MG63 (cell line): ENCODE results near the gene SLC12A7. TPM values are rescaled to one million over a fixed set of nuclear protein-coding genes. Genes with fewer than 3 reads are reported as not detected.
"Not testable (repeated sequence)": the region's sequence is repeated elsewhere in the genome, so short reads cannot be mapped to it uniquely, and the experiment has no call there.

Experiments
- DNase-seq: peaks from one replicate; pipeline ENCODE4 v3.0.0-alpha.2; 2020
- H3K27me3 ChIP-seq: fragments of 250-450 bp; sonication (Bioruptor Pico); 2 replicates; pipeline ENCODE4 v1.5.1; 2020; ENCODE audit warnings: mild to moderate bottlenecking, moderate library complexity
- H3K36me3 ChIP-seq: fragments of 250-450 bp; sonication (Bioruptor Pico); 2 replicates; pipeline ENCODE4 v1.5.1; 2020; ENCODE audit warnings: mild to moderate bottlenecking, moderate library complexity
- H3K4me3 ChIP-seq: fragments of 250-450 bp; sonication (Bioruptor Pico); 2 replicates; pipeline ENCODE4 v1.5.1; 2020; ENCODE audit warnings: mild to moderate bottlenecking, moderate library complexity
- H3K9me3 ChIP-seq: fragments of 250-450 bp; sonication (Bioruptor Pico); 2 replicates; pipeline ENCODE4 v1.5.1; 2020; ENCODE audit warnings: mild to moderate bottlenecking, moderate library complexity
- total RNA-seq: library from RNA; depleted of rRNA; stranded (reverse); fragments of >200 nt; shearing (Covaris generic); gene quantifications from 2 replicates; pipeline ENCODE4 v1.2.3, GENCODE V29; 2014; ENCODE audit warnings: low replicate concordance

SLC12A7 gene
- total RNA-seq, 1 experiment from 2014 or later = 39.7 TPM

GRCh38 chr5:1068895-1069719 is 42.8 kb downstream of the SLC12A7 start:
- Histone ChIP-seq H3K27me3 (no peaks in the 10 kb centered on the region), H3K9me3 (no peaks in the 10 kb centered on the region), H3K4me3 (no peak overlapping the region), H3K36me3 (peaks cover 54% of the 10 kb centered on the region)
- DNase-seq = no peak

- Histone ChIP-seq H3K9me3 (no peaks in the 10 kb centered on the region), H3K27me3 (no peaks in the 10 kb centered on the region), H3K36me3 (peaks cover 51% of the 10 kb centered on the region), H3K4me3 (no peak overlapping the region)
- no peak for DNase-seq
Observed at GRCh38 chr5:1068204-1068894, 43.5 kb downstream of the SLC12A7 start.

GRCh38 chr5:1067141-1068121 is 44.4 kb downstream of the SLC12A7 start:
- Histone ChIP-seq H3K27me3 (no peaks in the 10 kb centered on the region), H3K4me3 (no peak overlapping the region), H3K36me3 (peaks cover 55% of the 10 kb centered on the region), H3K9me3 (no peaks in the 10 kb centered on the region)
- DNase-seq = no peak

GRCh38 chr5:1066676-1067075 is 45.2 kb downstream of the SLC12A7 start:
- Histone ChIP-seq H3K36me3 (peaks cover 60% of the 10 kb centered on the region), H3K4me3 (no peak overlapping the region), H3K27me3 (no peaks in the 10 kb centered on the region), H3K9me3 (no peaks in the 10 kb centered on the region)
- no peak for DNase-seq

- Histone ChIP-seq H3K9me3 (no peaks in the 10 kb centered on the region), H3K4me3 (no peak overlapping the region)
- no peak for DNase-seq
Observed at GRCh38 chr5:1065891-1066650, 45.8 kb downstream of the SLC12A7 start.

GRCh38 chr5:1065143-1065750 is 46.6 kb downstream of the SLC12A7 start:
- Histone ChIP-seq H3K9me3 (no peaks in the 10 kb centered on the region), H3K36me3 (peaks cover 65% of the 10 kb centered on the region), H3K4me3 (no peak overlapping the region), H3K27me3 (no peaks in the 10 kb centered on the region)
- no peak for DNase-seq

More at GRCh38 chr5:1065891-1066650, 45.8 kb downstream of the SLC12A7 start:
- no peaks in the 10 kb centered on the region for H3K27me3 ChIP-seq
- peaks cover 60% of the 10 kb centered on the region for H3K36me3 ChIP-seq

GRCh38 chr5:1064383-1065142 is 47.3 kb downstream of the SLC12A7 start:
- Histone ChIP-seq H3K4me3 (no peak overlapping the region), H3K36me3 (peaks cover 71% of the 10 kb centered on the region), H3K9me3 (no peaks in the 10 kb centered on the region), H3K27me3 (no peaks in the 10 kb centered on the region)
- no peak for DNase-seq

- H3K36me3 ChIP-seq = peaks cover 71% of the 10 kb centered on the region
- DNase-seq = no peak
- H3K9me3 ChIP-seq = no peaks in the 10 kb centered on the region
Observed at GRCh38 chr5:1063661-1064382, 48.0 kb downstream of the SLC12A7 start.

GRCh38 chr5:1062761-1063568 is 48.9 kb downstream of the SLC12A7 start:
- H3K27me3 ChIP-seq = no peaks in the 10 kb centered on the region
- no peak overlapping the region for H3K4me3 ChIP-seq
- peaks cover 73% of the 10 kb centered on the region for H3K36me3 ChIP-seq
- no peak for DNase-seq
- H3K9me3 ChIP-seq = no peaks in the 10 kb centered on the region

More at GRCh38 chr5:1063661-1064382, 48.0 kb downstream of the SLC12A7 start:
- H3K27me3 ChIP-seq = no peaks in the 10 kb centered on the region
- no peak overlapping the region for H3K4me3 ChIP-seq

- H3K36me3 ChIP-seq = peaks cover 75% of the 10 kb centered on the region
- H3K9me3 ChIP-seq = no peaks in the 10 kb centered on the region
- no peak for DNase-seq
- no peaks in the 10 kb centered on the region for H3K27me3 ChIP-seq
- no peak overlapping the region for H3K4me3 ChIP-seq
Observed at GRCh38 chr5:1061916-1062315, 49.9 kb downstream of the SLC12A7 start.

GRCh38 chr5:1061292-1061691 is 50.6 kb downstream of the SLC12A7 start:
- DNase-seq, H3K27me3 ChIP-seq, H3K4me3 ChIP-seq, H3K9me3 ChIP-seq: not testable (repeated sequence)
- peaks cover 76% of the 10 kb centered on the region for H3K36me3 ChIP-seq

GRCh38 chr5:1060535-1060981 is 51.3 kb downstream of the SLC12A7 start:
- H3K4me3 ChIP-seq = no peak overlapping the region
- H3K36me3 ChIP-seq = peaks cover 77% of the 10 kb centered on the region
- no peaks in the 10 kb centered on the region for H3K27me3 ChIP-seq
- no peaks in the 10 kb centered on the region for H3K9me3 ChIP-seq
- no peak for DNase-seq

GRCh38 chr5:1059884-1060263 is 52.0 kb downstream of the SLC12A7 start:
- H3K27me3 ChIP-seq = no peaks in the 10 kb centered on the region
- peaks cover 79% of the 10 kb centered on the region for H3K36me3 ChIP-seq
- DNase-seq = no peak
- no peak overlapping the region for H3K4me3 ChIP-seq
- no peaks in the 10 kb centered on the region for H3K9me3 ChIP-seq
